K562 (cell line): ENCODE results near the gene OTOP1.

Experiments used
- FOXM1 ChIP-seq, 2 experiments: fragments of 450-650 bp in 1 of 2; sonication (generic) in 1 of 2; formaldehyde crosslinking in 1 of 2; IDR thresholded peaks; 2 replicates each; pipeline versions ENCODE4 v1.6.1 to v1.9.0; 2017 to 2022; ENCODE audit warnings: low read depth in 2 of 2, mild to moderate bottlenecking in 2 of 2, missing genetic modification reagents in 1 of 2, moderate library complexity in 1 of 2
- HMG20B ChIP-seq: fragments of 250-450 bp; sonication (Bioruptor Pico); IDR thresholded peaks from 2 replicates; pipeline ENCODE4 v1.5.0; 2021; ENCODE audit warnings: mild to moderate bottlenecking
- KLF16 ChIP-seq: IDR thresholded peaks from 2 replicates; pipeline ENCODE4 v1.6.1; 2016; ENCODE audit warnings: antibody characterized with exemption
- POLR2A ChIP-seq: fragments of 450-650 bp; conservative IDR thresholded peaks from 2 replicates; pipeline ENCODE4 v1.6.1; 2016
- RAD21 ChIP-seq, 2 experiments: fragments of 250-450 bp in 1 of 2; fragments of 450-650 bp in 1 of 2; sonication (Bioruptor Pico) in 1 of 2; formaldehyde crosslinking in 1 of 2; IDR thresholded peaks in 1 of 2; conservative IDR thresholded peaks in 1 of 2; 2 replicates each; pipeline versions ENCODE4 v1.4.0 to v1.8.0; 2020 to 2022; ENCODE audit warnings: mild to moderate bottlenecking in 2 of 2, moderate library complexity in 1 of 2
- ZNF586 ChIP-seq: fragments of 450-650 bp; formaldehyde crosslinking; conservative IDR thresholded peaks from 2 replicates; pipeline ENCODE4 v1.4.0; 2020; ENCODE audit warnings: mild to moderate bottlenecking, moderate library complexity
- TF ChIP-seq, protein P1 (sequence below), 3 experiments: IDR thresholded peaks in 2 of 3; conservative IDR thresholded peaks in 1 of 3; 2 replicates each; pipeline ENCODE4 v1.5.1; 2011 to 2012; ENCODE audit warnings: low read length in 3 of 3, mild to moderate bottlenecking in 3 of 3, control low read depth in 2 of 3, improper control_type of control experiment in 1 of 3, inconsistent platforms in 1 of 3, low read depth in 1 of 3, mixed read lengths in 1 of 3, moderate library complexity in 1 of 3; ENCODE audit not compliant: insufficient read depth in 2 of 3
- TF ChIP-seq, protein P2 (sequence below): fragments of 450-650 bp; IDR thresholded peaks from 2 replicates; pipeline ENCODE4 v1.6.1; 2016; ENCODE audit warnings: missing biosample characterization, missing genetic modification characterization
- TF ChIP-seq, protein P3 (sequence below): sonication (generic); formaldehyde crosslinking; IDR thresholded peaks from 2 replicates; pipeline ENCODE4 v1.9.0; 2022; ENCODE audit warnings: mild to moderate bottlenecking, missing genetic modification reagents
- TF ChIP-seq, protein P4 (sequence below): sonication (generic); formaldehyde crosslinking; IDR thresholded peaks from 2 replicates; pipeline ENCODE4 v1.5.0; 2020; ENCODE audit warnings: missing genetic modification reagents

DNA sequence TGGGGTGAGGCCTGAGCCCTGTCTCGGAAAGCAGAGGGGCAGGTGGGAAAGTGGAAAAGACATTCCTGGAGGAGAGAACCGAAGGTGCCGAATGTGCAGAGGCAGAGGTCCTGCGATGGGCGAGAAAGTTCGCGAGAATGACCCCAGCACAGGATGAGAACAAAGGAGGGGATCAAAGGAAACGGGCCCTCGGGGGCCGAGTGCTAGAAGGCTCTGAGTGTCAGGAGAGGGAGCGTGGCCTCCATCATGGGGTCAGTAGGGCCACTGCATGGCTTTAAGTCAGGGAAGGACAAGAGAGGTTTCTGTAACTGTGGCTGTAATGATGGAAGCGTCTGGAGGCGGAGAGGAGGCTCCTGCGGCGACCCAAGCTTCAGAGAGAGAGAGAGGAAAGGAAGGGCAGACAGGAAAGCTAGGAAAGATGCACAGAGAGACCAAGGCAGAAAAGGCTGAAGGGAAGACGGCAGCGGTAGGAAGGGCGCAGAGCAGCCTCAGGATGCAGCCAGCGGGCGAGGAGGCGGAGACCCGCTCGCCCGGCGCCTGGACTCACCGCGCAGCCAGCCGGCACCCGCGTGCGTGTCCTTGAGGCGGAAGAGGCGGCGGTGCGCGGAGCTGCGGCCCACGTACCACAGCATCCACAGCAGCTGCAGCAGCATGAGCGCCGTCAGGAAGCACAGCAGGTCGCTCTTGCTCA lies 669 bp downstream of the OTOP1 start:
- TF ChIP-seq, protein P1, sequence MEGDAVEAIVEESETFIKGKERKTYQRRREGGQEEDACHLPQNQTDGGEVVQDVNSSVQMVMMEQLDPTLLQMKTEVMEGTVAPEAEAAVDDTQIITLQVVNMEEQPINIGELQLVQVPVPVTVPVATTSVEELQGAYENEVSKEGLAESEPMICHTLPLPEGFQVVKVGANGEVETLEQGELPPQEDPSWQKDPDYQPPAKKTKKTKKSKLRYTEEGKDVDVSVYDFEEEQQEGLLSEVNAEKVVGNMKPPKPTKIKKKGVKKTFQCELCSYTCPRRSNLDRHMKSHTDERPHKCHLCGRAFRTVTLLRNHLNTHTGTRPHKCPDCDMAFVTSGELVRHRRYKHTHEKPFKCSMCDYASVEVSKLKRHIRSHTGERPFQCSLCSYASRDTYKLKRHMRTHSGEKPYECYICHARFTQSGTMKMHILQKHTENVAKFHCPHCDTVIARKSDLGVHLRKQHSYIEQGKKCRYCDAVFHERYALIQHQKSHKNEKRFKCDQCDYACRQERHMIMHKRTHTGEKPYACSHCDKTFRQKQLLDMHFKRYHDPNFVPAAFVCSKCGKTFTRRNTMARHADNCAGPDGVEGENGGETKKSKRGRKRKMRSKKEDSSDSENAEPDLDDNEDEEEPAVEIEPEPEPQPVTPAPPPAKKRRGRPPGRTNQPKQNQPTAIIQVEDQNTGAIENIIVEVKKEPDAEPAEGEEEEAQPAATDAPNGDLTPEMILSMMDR (IDR thresholded peaks at IDR 0.05 in 2 of 3, conservative IDR thresholded peaks at IDR 0.05 in 1 of 3; ENCODE audit: insufficient read depth in 2 of 3, low read depth in 1 of 3, low read length in 3 of 3) = no peak
- TF ChIP-seq ZNF586 (CRISPR knock-in tag) (no peak), POLR2A (no peak), FOXM1 (IDR thresholded peaks at IDR 0.05; ENCODE audit: low read depth) (no peak), FOXM1 (CRISPR knock-in tag; IDR thresholded peaks at IDR 0.05; ENCODE audit: low read depth) (no peak), RAD21 (CRISPR knock-in tag; conservative IDR thresholded peaks at IDR 0.05 in 1 of 2, IDR thresholded peaks at IDR 0.05 in 1 of 2) (no peak), KLF16 (no peak), HMG20B (CRISPR knock-in tag) (no peak)
- TF ChIP-seq, protein P2, sequence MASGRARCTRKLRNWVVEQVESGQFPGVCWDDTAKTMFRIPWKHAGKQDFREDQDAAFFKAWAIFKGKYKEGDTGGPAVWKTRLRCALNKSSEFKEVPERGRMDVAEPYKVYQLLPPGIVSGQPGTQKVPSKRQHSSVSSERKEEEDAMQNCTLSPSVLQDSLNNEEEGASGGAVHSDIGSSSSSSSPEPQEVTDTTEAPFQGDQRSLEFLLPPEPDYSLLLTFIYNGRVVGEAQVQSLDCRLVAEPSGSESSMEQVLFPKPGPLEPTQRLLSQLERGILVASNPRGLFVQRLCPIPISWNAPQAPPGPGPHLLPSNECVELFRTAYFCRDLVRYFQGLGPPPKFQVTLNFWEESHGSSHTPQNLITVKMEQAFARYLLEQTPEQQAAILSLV (tag) = no peak
- TF ChIP-seq, protein P3, sequence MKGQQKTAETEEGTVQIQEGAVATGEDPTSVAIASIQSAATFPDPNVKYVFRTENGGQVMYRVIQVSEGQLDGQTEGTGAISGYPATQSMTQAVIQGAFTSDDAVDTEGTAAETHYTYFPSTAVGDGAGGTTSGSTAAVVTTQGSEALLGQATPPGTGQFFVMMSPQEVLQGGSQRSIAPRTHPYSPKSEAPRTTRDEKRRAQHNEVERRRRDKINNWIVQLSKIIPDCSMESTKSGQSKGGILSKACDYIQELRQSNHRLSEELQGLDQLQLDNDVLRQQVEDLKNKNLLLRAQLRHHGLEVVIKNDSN (CRISPR knock-in tag) = no peak
- TF ChIP-seq, protein P4, sequence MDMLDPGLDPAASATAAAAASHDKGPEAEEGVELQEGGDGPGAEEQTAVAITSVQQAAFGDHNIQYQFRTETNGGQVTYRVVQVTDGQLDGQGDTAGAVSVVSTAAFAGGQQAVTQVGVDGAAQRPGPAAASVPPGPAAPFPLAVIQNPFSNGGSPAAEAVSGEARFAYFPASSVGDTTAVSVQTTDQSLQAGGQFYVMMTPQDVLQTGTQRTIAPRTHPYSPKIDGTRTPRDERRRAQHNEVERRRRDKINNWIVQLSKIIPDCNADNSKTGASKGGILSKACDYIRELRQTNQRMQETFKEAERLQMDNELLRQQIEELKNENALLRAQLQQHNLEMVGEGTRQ (CRISPR knock-in tag) = no peak
